Suprapubic skin (tissue), 3 donors: ENCODE measurements around the gene TMEM139.

Experiments used
- CTCF ChIP-seq, 2 donors: fragments of 200-600 bp in 1 of 2; fragments of 450-650 bp in 1 of 2; sonication (generic) in 1 of 2; IDR thresholded peaks; one replicate each; pipeline ENCODE4 v1.5.1; 2016 to 2019; ENCODE audit warnings: antibody characterized with exemption in 2 of 2, mild to moderate bottlenecking in 1 of 2, moderate library complexity in 1 of 2
- POLR2AphosphoS5 ChIP-seq, 3 donors: sonication (generic); formaldehyde crosslinking; IDR thresholded peaks; one replicate each; pipeline ENCODE4 v1.6.1; 2017; ENCODE audit warnings: antibody characterized with exemption in 3 of 3

GRCh38 chr7:143296686-143297085, 11.9 kb downstream of the TMEM139 start:
- no peak for TF ChIP-seq POLR2AphosphoS5 (IDR thresholded peaks at IDR 0.05)
- TF ChIP-seq CTCF (IDR thresholded peaks at IDR 0.05) = no peak
